K562 (cell line): ENCODE measurements around the gene OPN1LW. TPM values are rescaled to one million over a fixed set of nuclear protein-coding genes. Genes with fewer than 3 reads are reported as not detected.

Source experiments
- ATAC-seq: fragments of 200-7000 bp; cut with Tn5 transposase; 3 replicates; pipeline ENCODE4 v1.9.1; 2020; ENCODE audit warnings: moderate library complexity
- BruUV-seq: library from RNA; stranded (reverse); fragments of 400-500 nt; replicated peaks from 2 replicates; lab custom pipeline; 2021; lab: Mats Ljungman, UMichigan
- CTCF ChIA-PET: fragments of 300-600 bp; formaldehyde crosslinking; extraction: SDS; loops from one replicate; lab custom pipeline; 2021; ENCODE audit warnings: low intra/inter-chr PET ratio; lab: Yijun Ruan, JAX
- POLR2A ChIA-PET: fragments of 300-600, 350-650 bp; sonication (Branson Sonifier 250); formaldehyde crosslinking; extraction: SDS; loops from one replicate; lab custom pipeline; 2021; ENCODE audit warnings: antibody characterized with exemption, inconsistent platforms; lab: Yijun Ruan, JAX
- DNase-seq, 4 experiments: peaks; one replicate each; pipeline versions ENCODE4 v3.0.0 to v3.0.0-alpha.2; 2011 to 2018; ENCODE audit warnings: low spot score in 3 of 4, mixed read lengths in 3 of 4; ENCODE audit errors: extremely low read depth in 1 of 4
- FAIRE-seq: peaks from 2 replicates; lab custom pipeline; 2011; peaks lifted over from hg19 to GRCh38; lab: Jason Lieb, UNC
- H2AFZ ChIP-seq: 2 replicates; pipeline ENCODE4 v1.6.0; 2011; ENCODE audit warnings: low read depth, low read length, control low read depth, inconsistent platforms
- H3K27ac ChIP-seq: fragments of 200-600 bp; 3 replicates; pipeline ENCODE4 v1.8.0; 2011; ENCODE audit warnings: low read depth, mild to moderate bottlenecking, control low read depth, inconsistent platforms, low read length, moderate library complexity, mixed read lengths; ENCODE audit errors: extremely low read depth
- H3K27me3 ChIP-seq, 2 experiments: fragments of 300-600 bp in 1 of 2; 2 replicates in 1 of 2; 3 replicates in 1 of 2; pipeline versions ENCODE4 v1.6.0 to v1.8.0; 2011; ENCODE audit warnings: inconsistent platforms in 2 of 2, low read length in 2 of 2, mild to moderate bottlenecking in 1 of 2, mixed read lengths in 1 of 2, moderate library complexity in 1 of 2; ENCODE audit not compliant: control insufficient read depth in 2 of 2, insufficient read depth in 2 of 2
- H3K36me3 ChIP-seq: fragments of 300-600 bp; 3 replicates; pipeline ENCODE4 v1.8.0; 2011; ENCODE audit warnings: mild to moderate bottlenecking, low read length, inconsistent platforms; ENCODE audit not compliant: control insufficient read depth, insufficient read depth
- H3K4me1 ChIP-seq, 2 experiments: fragments of 200-600 bp in 1 of 2; replicated peaks in 1 of 2; 2 replicates in 1 of 2; 3 replicates in 1 of 2; pipeline versions ENCODE4 v1.5.1 to v1.8.0; 2011; ENCODE audit warnings: inconsistent platforms in 2 of 2, low read length in 2 of 2, mild to moderate bottlenecking in 1 of 2, mixed read lengths in 1 of 2, moderate library complexity in 1 of 2; ENCODE audit not compliant: control insufficient read depth in 2 of 2, insufficient read depth in 2 of 2
- H3K4me2 ChIP-seq: 2 replicates; pipeline ENCODE4 v1.6.1; 2011; ENCODE audit warnings: low read length, control low read depth, inconsistent platforms, mixed read lengths; ENCODE audit not compliant: insufficient read depth
- H3K4me3 ChIP-seq: fragments of 200-600 bp; sonication (generic), shearing (Covaris generic); 2 replicates; pipeline ENCODE4 v1.5.1; 2016; ENCODE audit warnings: control low read depth, inconsistent platforms
- H3K79me2 ChIP-seq: fragments of 200-600 bp; 3 replicates; pipeline ENCODE4 v1.8.0; 2011; ENCODE audit warnings: low read length, inconsistent platforms; ENCODE audit not compliant: control insufficient read depth, insufficient read depth
- H3K9ac ChIP-seq, 2 experiments: 2 replicates each; pipeline versions ENCODE4 v1.6.0 to v1.6.1; 2011; ENCODE audit warnings: low read depth in 2 of 2, low read length in 2 of 2, control low read depth in 1 of 2, inconsistent platforms in 1 of 2, mild to moderate bottlenecking in 1 of 2, mixed read lengths in 1 of 2; ENCODE audit not compliant: insufficient read depth in 1 of 2
- H3K9me1 ChIP-seq: one replicate; pipeline ENCODE4 v1.6.0; 2011; ENCODE audit warnings: inconsistent platforms, mild to moderate bottlenecking, low read length, moderate library complexity; ENCODE audit not compliant: control insufficient read depth, insufficient read depth
- H3K9me3 ChIP-seq: replicated peaks from 2 replicates; pipeline ENCODE4 v1.5.1; 2011; ENCODE audit warnings: low read depth, low read length, inconsistent platforms; ENCODE audit not compliant: control insufficient read depth, insufficient read depth
- H4K20me1 ChIP-seq: replicated peaks from 2 replicates; pipeline ENCODE4 v1.6.1; 2011; ENCODE audit warnings: low read length, inconsistent platforms, mixed read lengths; ENCODE audit not compliant: control insufficient read depth, insufficient read depth
- GABPA ChIP-seq: fragments of 200-800 bp; sonication (Bioruptor generic); conservative IDR thresholded peaks from 2 replicates; pipeline ENCODE4 v1.6.1; 2016; ENCODE audit warnings: low read depth, missing genetic modification characterization, missing compliant biosample characterization
- NFIC ChIP-seq: fragments of 450-650 bp; IDR thresholded peaks from 2 replicates; pipeline ENCODE4 v1.6.1; 2017; ENCODE audit warnings: mild to moderate bottlenecking, inconsistent platforms
- NUFIP1 ChIP-seq: fragments of 450-650 bp; IDR thresholded peaks from 2 replicates; pipeline ENCODE4 v1.6.1; 2018; ENCODE audit not compliant: partially characterized antibody
- RBFOX2 ChIP-seq: fragments of 200-400 bp; formaldehyde crosslinking; IDR thresholded peaks from 2 replicates; pipeline ENCODE4 v1.6.1; 2017; ENCODE audit warnings: low read depth, mild to moderate bottlenecking, low read length, moderate library complexity
- RFX5 ChIP-seq: IDR thresholded peaks from 2 replicates; pipeline ENCODE4 v1.6.1; 2011; ENCODE audit warnings: low read depth, mild to moderate bottlenecking, improper control_type of control experiment, low read length
- WGBS: fragments of 100-300 bp; shearing (Covaris generic); methylation state at CpG from one replicate; pipeline ENCODE4 v1.1.6; 2016; ENCODE audit warnings: low coverage, mixed read lengths; ENCODE audit not compliant: insufficient coverage; ENCODE audit errors: missing lambda C conversion rate; 5-methylcytosine and 5-hydroxymethylcytosine counted together
- in situ Hi-C: fragments of 300-500 bp; cut with MboI; formaldehyde crosslinking; loops from 4 replicates; pipeline ENCODE4 v1.15.0; 2018; ENCODE audit warnings: inconsistent platforms, mixed read lengths
- intact Hi-C: fragments of 100-400 bp; cut with micrococcal nuclease; formaldehyde crosslinking; loops from 2 replicates; pipeline ENCODE4 v1.14.2; 2022
- polyA plus RNA-seq, 8 experiments: library from polyadenylated mRNA; depleted of rRNA in 4 of 8; stranded (reverse) in 5 of 8; unstranded in 3 of 8; fragments of >200 nt; fragmentation: Nextera tagmentation in 2 of 8; fragmentation: Illumina TruSeq in 1 of 8; extraction: Ambion mirVana in 2 of 8; extraction: Trizol in 1 of 8; gene quantifications; 2 replicates each; pipeline versions ENCODE4 v1.2.1 to v1.2.3, GENCODE V29; 2011 to 2014; ENCODE audit warnings: inconsistent platforms in 1 of 8, missing spikeins in 1 of 8
- total RNA-seq, 7 experiments: library from RNA; depleted of rRNA in 6 of 7; stranded (reverse); fragments of >200 nt in 6 of 7; fragmentation: Illumina TruSeq in 2 of 7; extraction: Trizol in 2 of 7; gene quantifications; 2 replicates each; pipeline versions ENCODE4 v1.2.1 to v1.2.3, GENCODE V29; 2011 to 2021; ENCODE audit warnings: low replicate concordance in 1 of 7
- TF ChIP-seq, protein P1 (sequence below): fragments of 450-650 bp; IDR thresholded peaks from 2 replicates; pipeline ENCODE4 v1.6.1; 2017; ENCODE audit warnings: antibody characterized with exemption
- TF ChIP-seq, protein P2 (sequence below): fragments of 200-800 bp; sonication (Bioruptor generic); IDR thresholded peaks from 2 replicates; pipeline ENCODE4 v1.6.1; 2017; ENCODE audit warnings: missing genetic modification characterization, missing compliant biosample characterization

Gene OPN1LW
- total and polyA plus RNA-seq, 9 of the 15 experiments (the other 6 are each of a cell fraction or from before 2014, with no cell fraction given) = 0.04 TPM; not detected in 8

DNA sequence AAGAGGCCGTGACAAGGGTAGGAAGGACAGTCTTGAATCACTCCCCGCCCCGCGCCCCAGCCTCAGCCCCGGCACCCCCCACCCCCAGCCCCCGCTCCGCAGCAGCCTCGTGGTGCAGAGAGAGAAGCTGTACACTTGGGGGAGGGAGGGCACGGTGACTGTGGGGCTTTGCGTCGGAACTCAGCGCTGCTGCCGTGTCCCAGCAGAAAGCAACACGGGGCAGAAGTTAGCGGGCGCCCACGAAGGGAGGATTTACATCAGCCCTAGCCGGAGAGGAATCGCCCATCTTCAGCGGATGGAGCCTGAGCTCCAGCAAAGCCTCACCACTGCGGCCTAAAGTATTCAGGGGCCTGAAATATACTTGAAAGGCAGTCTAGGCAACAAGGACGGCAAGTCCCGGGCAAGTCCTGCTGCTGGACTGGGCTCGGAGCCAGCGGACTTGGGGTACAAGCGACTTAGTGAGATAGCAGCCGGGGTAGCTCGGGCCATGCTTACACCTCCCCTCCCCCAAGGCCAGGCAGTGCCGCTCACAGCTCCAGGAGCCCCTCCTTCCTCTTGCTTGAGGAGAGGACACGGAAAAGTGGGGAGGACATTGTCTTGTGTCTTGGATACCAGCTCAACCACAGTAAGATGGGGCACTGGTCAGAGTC lies 18.5 kb upstream of the OPN1LW start:
- H3K9ac ChIP-seq = peak overlapping the region in 1 of 2 experiments; percentile 50; a peak in 2 of 4 replicates
- TF ChIP-seq, protein P1, sequence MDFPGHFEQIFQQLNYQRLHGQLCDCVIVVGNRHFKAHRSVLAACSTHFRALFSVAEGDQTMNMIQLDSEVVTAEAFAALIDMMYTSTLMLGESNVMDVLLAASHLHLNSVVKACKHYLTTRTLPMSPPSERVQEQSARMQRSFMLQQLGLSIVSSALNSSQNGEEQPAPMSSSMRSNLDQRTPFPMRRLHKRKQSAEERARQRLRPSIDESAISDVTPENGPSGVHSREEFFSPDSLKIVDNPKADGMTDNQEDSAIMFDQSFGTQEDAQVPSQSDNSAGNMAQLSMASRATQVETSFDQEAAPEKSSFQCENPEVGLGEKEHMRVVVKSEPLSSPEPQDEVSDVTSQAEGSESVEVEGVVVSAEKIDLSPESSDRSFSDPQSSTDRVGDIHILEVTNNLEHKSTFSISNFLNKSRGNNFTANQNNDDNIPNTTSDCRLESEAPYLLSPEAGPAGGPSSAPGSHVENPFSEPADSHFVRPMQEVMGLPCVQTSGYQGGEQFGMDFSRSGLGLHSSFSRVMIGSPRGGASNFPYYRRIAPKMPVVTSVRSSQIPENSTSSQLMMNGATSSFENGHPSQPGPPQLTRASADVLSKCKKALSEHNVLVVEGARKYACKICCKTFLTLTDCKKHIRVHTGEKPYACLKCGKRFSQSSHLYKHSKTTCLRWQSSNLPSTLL = no peak
- TF ChIP-seq GABPA (tag) (0 out of 2 replicates have a peak, but pooled peaks have one; percentile 16), RFX5 (no peak), NUFIP1 (no peak), NFIC (peak; percentile 50), RBFOX2 (0 out of 2 replicates have a peak, but pooled peaks have one; percentile 23)
- TF ChIP-seq, protein P2, sequence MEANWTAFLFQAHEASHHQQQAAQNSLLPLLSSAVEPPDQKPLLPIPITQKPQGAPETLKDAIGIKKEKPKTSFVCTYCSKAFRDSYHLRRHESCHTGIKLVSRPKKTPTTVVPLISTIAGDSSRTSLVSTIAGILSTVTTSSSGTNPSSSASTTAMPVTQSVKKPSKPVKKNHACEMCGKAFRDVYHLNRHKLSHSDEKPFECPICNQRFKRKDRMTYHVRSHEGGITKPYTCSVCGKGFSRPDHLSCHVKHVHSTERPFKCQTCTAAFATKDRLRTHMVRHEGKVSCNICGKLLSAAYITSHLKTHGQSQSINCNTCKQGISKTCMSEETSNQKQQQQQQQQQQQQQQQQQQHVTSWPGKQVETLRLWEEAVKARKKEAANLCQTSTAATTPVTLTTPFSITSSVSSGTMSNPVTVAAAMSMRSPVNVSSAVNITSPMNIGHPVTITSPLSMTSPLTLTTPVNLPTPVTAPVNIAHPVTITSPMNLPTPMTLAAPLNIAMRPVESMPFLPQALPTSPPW = peak; percentile 33; the same call in 1 of the 2 replicates
- POLR2A ChIA-PET = interaction anchor here (0.9 kb wide), 2 partner anchors 10 to 28 kb away, joined by 3 to 4 read pairs; partner anchors contain the start of gene MECP2
- H3K36me3 ChIP-seq = no peaks in the 10 kb centered on the region
- peak; percentile 31 for ATAC-seq
- BruUV-seq = no TSS peak
- H2AFZ ChIP-seq = peak overlapping the region; percentile 79
- peak overlapping the region; percentile 50; the same call in 1 of the 3 replicates for H3K27ac ChIP-seq
- intact Hi-C loops = loop anchor here (2.0 kb wide), 1 partner anchor 29 kb away; the partner anchor contains the start of gene MECP2
- H3K4me2 ChIP-seq = no peak overlapping the region
- H3K9me1 ChIP-seq = no peaks in the 10 kb centered on the region
- H3K4me3 ChIP-seq = no peak overlapping the region
- peaks cover 29% of the 10 kb centered on the region in 2 experiments; a peak in 4 of 5 replicates for H3K4me1 ChIP-seq
- FAIRE-seq = no peak
- H3K27me3 ChIP-seq = no peaks in the 10 kb centered on the region
- in situ Hi-C loops = no loop called here
- no peaks in the 10 kb centered on the region for H3K79me2 ChIP-seq
- peak in 2 of 4 experiments; percentile 14 to 49 for DNase-seq
- CTCF ChIA-PET = no interaction called here
- H4K20me1 ChIP-seq = no peaks in the 10 kb centered on the region
- 53% methylated on average over 24 of the region's 30 CpGs for WGBS
- H3K9me3 ChIP-seq = no peaks in the 10 kb centered on the region
